ENCODE measurements around the gene RRP7A.
"Not testable (repeated sequence)": the region's sequence is repeated elsewhere in the genome, so short reads cannot be mapped to it uniquely, and the experiment has no call there.

DNA sequence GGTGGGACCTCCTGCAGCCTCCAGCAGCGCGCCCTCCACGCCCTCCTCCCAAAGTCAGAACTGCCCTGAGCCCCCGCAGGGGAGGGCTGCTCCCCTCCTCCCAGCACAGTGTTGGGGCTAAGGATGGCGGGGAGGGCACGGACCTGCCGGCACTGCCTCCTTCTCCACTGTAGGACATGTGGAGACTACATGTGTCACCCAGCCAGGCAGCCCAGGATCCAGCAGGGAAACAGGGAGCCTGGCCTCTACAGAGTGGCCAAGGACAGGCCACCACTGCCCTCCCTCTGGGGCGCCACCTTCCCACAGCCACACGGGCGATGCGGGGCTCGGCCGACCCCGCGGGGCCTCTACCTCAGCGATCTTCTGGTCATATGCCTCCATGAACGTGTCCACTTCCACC is 5.3 kb downstream of the RRP7A start:
- TF ChIP-seq CTCF, POLR2A (IDR thresholded peaks at IDR 0.05): not testable (repeated sequence)
